Measurements from ENCODE around the gene XXYLT1.
"Not testable (repeated sequence)": the region's sequence is repeated elsewhere in the genome, so short reads cannot be mapped to it uniquely, and the experiment has no call there.

Gene XXYLT1

GRCh38 chr3:195249858-195250464 lies 21.0 kb downstream of the XXYLT1 start:
- DNase-seq = no peak

- no peak for DNase-seq
These were observed 21.7 kb downstream of the XXYLT1 start for GRCh38 chr3:195249057-195249770.

- DNase-seq = no peak
These were observed 22.7 kb downstream of the XXYLT1 start for GRCh38 chr3:195248281-195248680.

GRCh38 chr3:195247863-195248189 lies 23.1 kb downstream of the XXYLT1 start:
- peak; percentile 25 for DNase-seq

GRCh38 chr3:195247086-195247862 lies 23.7 kb downstream of the XXYLT1 start:
- no peak for DNase-seq

GRCh38 chr3:195246581-195246995 lies 24.4 kb downstream of the XXYLT1 start:
- no peak for DNase-seq

GRCh38 chr3:195245531-195245951 lies 25.4 kb downstream of the XXYLT1 start:
- no peak for DNase-seq

- DNase-seq = no peak
These were observed 29.2 kb downstream of the XXYLT1 start for GRCh38 chr3:195241592-195242355.

GRCh38 chr3:195240939-195241338 lies 30.0 kb downstream of the XXYLT1 start:
- no peak for DNase-seq

- DNase-seq = no peak
These were observed 30.7 kb downstream of the XXYLT1 start for GRCh38 chr3:195240171-195240701.

- DNase-seq = no peak
These were observed 31.8 kb downstream of the XXYLT1 start for GRCh38 chr3:195239121-195239520.

GRCh38 chr3:195238586-195239118 lies 32.3 kb downstream of the XXYLT1 start:
- DNase-seq = no peak

GRCh38 chr3:195238081-195238571 lies 32.8 kb downstream of the XXYLT1 start:
- DNase-seq = no peak

GRCh38 chr3:195236801-195237570 lies 34.0 kb downstream of the XXYLT1 start:
- DNase-seq = no peak

GRCh38 chr3:195236076-195236798 lies 34.7 kb downstream of the XXYLT1 start:
- no peak for DNase-seq

- DNase-seq = no peak
These were observed 40.7 kb downstream of the XXYLT1 start for GRCh38 chr3:195230244-195230643.

- not testable (repeated sequence) for DNase-seq
These were observed 42.1 kb downstream of the XXYLT1 start for GRCh38 chr3:195228886-195229285.

- DNase-seq = no peak
These were observed 43.1 kb downstream of the XXYLT1 start for GRCh38 chr3:195227871-195228270.

- peak; percentile 19 for DNase-seq
These were observed 44.0 kb downstream of the XXYLT1 start for GRCh38 chr3:195226900-195227447.

- no peak for DNase-seq
These were observed 44.5 kb downstream of the XXYLT1 start for GRCh38 chr3:195226445-195226844.
